ENCODE results near the gene PTPN13.

The PTPN13 gene

DNA sequence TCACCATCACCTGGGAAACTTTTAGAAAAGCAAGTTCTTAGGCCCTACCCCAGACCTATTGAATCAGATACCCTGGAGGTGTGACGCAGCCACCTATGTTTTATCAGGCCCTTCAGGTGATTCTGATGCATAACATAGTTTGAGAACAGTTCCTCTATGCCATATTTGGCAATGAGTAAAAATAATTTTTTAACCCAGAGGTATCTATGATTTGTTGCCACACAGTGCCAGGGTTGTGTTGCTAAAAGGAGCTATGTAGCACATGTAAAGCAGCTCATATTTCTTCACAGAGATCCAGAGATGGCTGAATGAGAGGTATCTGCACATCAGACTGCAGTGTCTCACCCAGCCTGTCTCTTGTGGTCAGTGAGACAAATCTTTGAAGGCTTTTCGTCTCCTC, 85.3 kb downstream of the PTPN13 start:
- TF ChIP-seq ZFX (IDR thresholded peaks at IDR 0.05), result no peak
- TF ChIP-seq, protein P1, sequence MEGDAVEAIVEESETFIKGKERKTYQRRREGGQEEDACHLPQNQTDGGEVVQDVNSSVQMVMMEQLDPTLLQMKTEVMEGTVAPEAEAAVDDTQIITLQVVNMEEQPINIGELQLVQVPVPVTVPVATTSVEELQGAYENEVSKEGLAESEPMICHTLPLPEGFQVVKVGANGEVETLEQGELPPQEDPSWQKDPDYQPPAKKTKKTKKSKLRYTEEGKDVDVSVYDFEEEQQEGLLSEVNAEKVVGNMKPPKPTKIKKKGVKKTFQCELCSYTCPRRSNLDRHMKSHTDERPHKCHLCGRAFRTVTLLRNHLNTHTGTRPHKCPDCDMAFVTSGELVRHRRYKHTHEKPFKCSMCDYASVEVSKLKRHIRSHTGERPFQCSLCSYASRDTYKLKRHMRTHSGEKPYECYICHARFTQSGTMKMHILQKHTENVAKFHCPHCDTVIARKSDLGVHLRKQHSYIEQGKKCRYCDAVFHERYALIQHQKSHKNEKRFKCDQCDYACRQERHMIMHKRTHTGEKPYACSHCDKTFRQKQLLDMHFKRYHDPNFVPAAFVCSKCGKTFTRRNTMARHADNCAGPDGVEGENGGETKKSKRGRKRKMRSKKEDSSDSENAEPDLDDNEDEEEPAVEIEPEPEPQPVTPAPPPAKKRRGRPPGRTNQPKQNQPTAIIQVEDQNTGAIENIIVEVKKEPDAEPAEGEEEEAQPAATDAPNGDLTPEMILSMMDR (conservative IDR thresholded peaks at IDR 0.05), result no peak
- no peak overlapping the region for H3K27ac ChIP-seq

GRCh38 chr4:86683167-86683566, 89.1 kb downstream of the PTPN13 start:
- TF ChIP-seq, protein P1 (conservative IDR thresholded peaks at IDR 0.05), result no peak
- TF ChIP-seq ZFX (IDR thresholded peaks at IDR 0.05), result no peak
- H3K27ac ChIP-seq, result no peak overlapping the region

DNA sequence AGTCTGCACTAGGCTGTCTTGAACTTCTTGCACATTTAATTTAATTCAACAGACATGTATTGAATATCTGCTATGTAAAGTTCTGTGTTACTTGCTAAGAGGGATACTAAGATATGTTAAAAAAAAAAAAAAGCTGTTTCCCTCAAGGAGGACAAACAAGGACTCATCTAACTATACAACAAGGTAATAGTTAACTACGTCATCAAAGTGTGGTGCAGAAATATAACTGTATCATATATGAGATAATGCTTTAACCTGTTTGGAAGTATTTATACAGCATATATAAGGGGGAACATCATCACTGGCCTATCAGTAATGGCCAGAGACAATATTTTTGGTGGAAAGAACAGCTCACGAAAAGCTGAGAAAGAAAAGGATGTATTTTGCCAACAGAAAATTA, 89.9 kb downstream of the PTPN13 start:
- TF ChIP-seq, protein P1 (conservative IDR thresholded peaks at IDR 0.05), result no peak
- no peak for TF ChIP-seq ZFX (IDR thresholded peaks at IDR 0.05)
- H3K27ac ChIP-seq, result no peak overlapping the region

GRCh38 chr4:86685401-86685800, 91.3 kb downstream of the PTPN13 start:
- no peak overlapping the region; the same call in 1 of the 2 replicates for H3K27ac ChIP-seq
- TF ChIP-seq ZFX (IDR thresholded peaks at IDR 0.05), result no peak
- TF ChIP-seq, protein P1 (conservative IDR thresholded peaks at IDR 0.05), result no peak

GRCh38 chr4:86686741-86687140, 92.6 kb downstream of the PTPN13 start:
- TF ChIP-seq, protein P1 (conservative IDR thresholded peaks at IDR 0.05), result no peak
- TF ChIP-seq ZFX (IDR thresholded peaks at IDR 0.05), result no peak
- H3K27ac ChIP-seq, result no peak overlapping the region

DNA sequence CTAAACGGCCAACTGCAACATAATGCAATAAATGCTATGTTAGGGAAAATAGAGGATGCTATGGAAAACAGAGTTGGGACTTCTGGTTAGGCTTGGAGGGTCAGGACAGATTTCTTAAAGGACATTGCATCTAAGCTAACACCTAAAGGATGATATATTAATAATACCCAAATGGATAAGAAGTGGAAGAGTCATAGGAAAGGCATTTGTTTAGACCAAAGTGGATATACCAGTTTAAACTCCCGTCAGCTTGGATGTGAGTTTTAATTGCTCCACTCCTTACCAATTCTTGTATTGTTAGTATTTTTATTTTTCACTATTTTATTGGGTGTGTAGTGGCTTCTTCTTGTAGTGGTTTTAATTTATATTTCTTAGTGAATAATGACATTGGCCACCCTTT, 93.9 kb downstream of the PTPN13 start:
- H3K27ac ChIP-seq, result no peak overlapping the region
- TF ChIP-seq, protein P1 (conservative IDR thresholded peaks at IDR 0.05), result no peak
- TF ChIP-seq ZFX (IDR thresholded peaks at IDR 0.05), result no peak

GRCh38 chr4:86704601-86705000, 110.5 kb downstream of the PTPN13 start:
- TF ChIP-seq, protein P1 (conservative IDR thresholded peaks at IDR 0.05), result no peak
- no peak for TF ChIP-seq ZFX (IDR thresholded peaks at IDR 0.05)

More at GRCh38 chr4:86704601-86705000, 110.5 kb downstream of the PTPN13 start:
- no peak overlapping the region for H3K27ac ChIP-seq
